Neural cell (in vitro differentiated cells): ENCODE results near the gene LPCAT1. TPM values are rescaled to one million over a fixed set of nuclear protein-coding genes. Genes with fewer than 3 reads are reported as not detected.
"Not testable (repeated sequence)": the region's sequence is repeated elsewhere in the genome, so short reads cannot be mapped to it uniquely, and the experiment has no call there.

ENCODE experiments used
- H2AFZ ChIP-seq: fragments of 200-600, 300-800 bp; sonication (generic), shearing (Covaris generic); 2 replicates; pipeline ENCODE4 v1.6.0; 2014; ENCODE audit warnings: low read depth, mild to moderate bottlenecking, antibody characterized with exemption, low read length, moderate library complexity
- H3F3A ChIP-seq: fragments of 200-600 bp; shearing (Covaris generic); 2 replicates; pipeline ENCODE4 v1.6.1; 2016; ENCODE audit warnings: mild to moderate bottlenecking, moderate library complexity, mixed read lengths, antibody characterized with exemption, low read length; ENCODE audit not compliant: insufficient read depth, poor library complexity, severe bottlenecking
- H3K27ac ChIP-seq: fragments of 200-600, 300-800 bp; sonication (generic), shearing (Covaris generic); 2 replicates; pipeline ENCODE4 v1.5.1; 2014; ENCODE audit warnings: mild to moderate bottlenecking, low read length, moderate library complexity
- H3K27me3 ChIP-seq: fragments of 300-800, 200-600 bp; sonication (generic), shearing (Covaris generic); 2 replicates; pipeline ENCODE4 v1.6.0; 2014; ENCODE audit warnings: mild to moderate bottlenecking, low read depth, low read length, moderate library complexity; ENCODE audit not compliant: insufficient read depth
- H3K36me3 ChIP-seq: fragments of 300-800, 200-600 bp; sonication (generic), shearing (Covaris generic); 2 replicates; pipeline ENCODE4 v1.5.1; 2014; ENCODE audit warnings: mild to moderate bottlenecking, antibody characterized with exemption, low read length, moderate library complexity; ENCODE audit not compliant: insufficient read depth
- H3K4me2 ChIP-seq: fragments of 300-800, 200-600 bp; sonication (generic), shearing (Covaris generic); 2 replicates; pipeline ENCODE4 v1.6.0; 2014; ENCODE audit warnings: mild to moderate bottlenecking, low read length
- H3K4me3 ChIP-seq: fragments of 300-800, 200-600 bp; sonication (generic), shearing (Covaris generic); 2 replicates; pipeline ENCODE4 v1.5.1; 2014; ENCODE audit warnings: mild to moderate bottlenecking, low read length, moderate library complexity
- H3K79me2 ChIP-seq: fragments of 200-600 bp; shearing (Covaris generic); replicated peaks from 2 replicates; pipeline ENCODE4 v1.6.0; 2014; ENCODE audit warnings: mild to moderate bottlenecking, low read length, moderate library complexity; ENCODE audit not compliant: insufficient read depth
- H3K9ac ChIP-seq: fragments of 300-800, 200-600 bp; sonication (generic), shearing (Covaris generic); 2 replicates; pipeline ENCODE4 v1.6.1; 2016; ENCODE audit warnings: mild to moderate bottlenecking, low read length, mixed read lengths
- H3K9me2 ChIP-seq: fragments of 200-600 bp; shearing (Covaris generic); 2 replicates; pipeline ENCODE4 v1.6.1; 2016; ENCODE audit warnings: mild to moderate bottlenecking, low read length, mixed read lengths; ENCODE audit not compliant: insufficient read depth
- H3K9me3 ChIP-seq: fragments of 200-600, 300-800 bp; sonication (generic), shearing (Covaris generic); 2 replicates; pipeline ENCODE4 v1.6.1; 2016; ENCODE audit warnings: mild to moderate bottlenecking, mixed run types, low read length, moderate library complexity, mixed read lengths
- H4K20me1 ChIP-seq: fragments of 200-600 bp; shearing (Covaris generic); 2 replicates; pipeline ENCODE4 v1.6.1; 2016; ENCODE audit warnings: mild to moderate bottlenecking, mixed run types; ENCODE audit not compliant: insufficient read depth
- CTCF ChIP-seq: fragments of 450-650 bp; IDR thresholded peaks from 2 replicates; pipeline ENCODE4 v1.5.1; 2014; ENCODE audit warnings: antibody characterized with exemption, mild to moderate bottlenecking, moderate library complexity; ENCODE audit not compliant: poor library complexity, severe bottlenecking
- EP300 ChIP-seq: fragments of 450-650 bp; conservative IDR thresholded peaks from 2 replicates; pipeline ENCODE4 v1.6.1; 2014; ENCODE audit warnings: antibody characterized with exemption, mild to moderate bottlenecking, moderate library complexity; ENCODE audit not compliant: poor library complexity, severe bottlenecking
- EZH2 ChIP-seq: fragments of 200-600, 300-800 bp; shearing (Covaris generic), sonication (generic); IDR thresholded peaks from 2 replicates; pipeline ENCODE4 v1.6.1; 2014; ENCODE audit warnings: antibody characterized with exemption, low read length, borderline replicate concordance, mild to moderate bottlenecking; ENCODE audit not compliant: insufficient read depth, poor library complexity, severe bottlenecking
- MXI1 ChIP-seq: fragments of 450-650 bp; conservative IDR thresholded peaks from 2 replicates; pipeline ENCODE4 v1.6.1; 2014; ENCODE audit warnings: antibody characterized with exemption, mild to moderate bottlenecking; ENCODE audit not compliant: poor library complexity, severe bottlenecking
- POLR2AphosphoS5 ChIP-seq: IDR thresholded peaks from 2 replicates; pipeline ENCODE4 v1.6.1; 2012
- RAD21 ChIP-seq: fragments of 450-650 bp; conservative IDR thresholded peaks from 2 replicates; pipeline ENCODE4 v1.6.1; 2014; ENCODE audit warnings: antibody characterized with exemption, mild to moderate bottlenecking, moderate library complexity
- REST ChIP-seq: IDR thresholded peaks from 2 replicates; pipeline ENCODE4 v1.6.1; 2012; ENCODE audit warnings: borderline replicate concordance
- SMC3 ChIP-seq: fragments of 450-650 bp; conservative IDR thresholded peaks from 2 replicates; pipeline ENCODE4 v1.6.1; 2014; ENCODE audit warnings: antibody characterized with exemption, mild to moderate bottlenecking, moderate library complexity; ENCODE audit not compliant: poor library complexity
- TAF1 ChIP-seq: IDR thresholded peaks from 2 replicates; pipeline ENCODE4 v1.6.1; 2012; ENCODE audit warnings: low read depth
- polyA minus RNA-seq: library from RNA; depleted of rRNA, polyadenylated mRNA; stranded (reverse); fragments of >200 nt; gene quantifications from 2 replicates; pipeline ENCODE4 v1.2.3, GENCODE V29; 2014
- polyA plus RNA-seq: library from polyadenylated mRNA; depleted of rRNA; stranded (reverse); fragments of >200 nt; gene quantifications from 2 replicates; pipeline ENCODE4 v1.2.3, GENCODE V29; 2014

LPCAT1 gene, protein sequence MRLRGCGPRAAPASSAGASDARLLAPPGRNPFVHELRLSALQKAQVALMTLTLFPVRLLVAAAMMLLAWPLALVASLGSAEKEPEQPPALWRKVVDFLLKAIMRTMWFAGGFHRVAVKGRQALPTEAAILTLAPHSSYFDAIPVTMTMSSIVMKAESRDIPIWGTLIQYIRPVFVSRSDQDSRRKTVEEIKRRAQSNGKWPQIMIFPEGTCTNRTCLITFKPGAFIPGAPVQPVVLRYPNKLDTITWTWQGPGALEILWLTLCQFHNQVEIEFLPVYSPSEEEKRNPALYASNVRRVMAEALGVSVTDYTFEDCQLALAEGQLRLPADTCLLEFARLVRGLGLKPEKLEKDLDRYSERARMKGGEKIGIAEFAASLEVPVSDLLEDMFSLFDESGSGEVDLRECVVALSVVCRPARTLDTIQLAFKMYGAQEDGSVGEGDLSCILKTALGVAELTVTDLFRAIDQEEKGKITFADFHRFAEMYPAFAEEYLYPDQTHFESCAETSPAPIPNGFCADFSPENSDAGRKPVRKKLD
- 61.8 and 63.4 TPM in 2 replicates for polyA plus RNA-seq
- 68.9 and 88.1 TPM in 2 replicates for polyA minus RNA-seq

- H4K20me1 ChIP-seq = peaks cover 20% of the 10 kb centered on the region
- peaks cover 11% of the 10 kb centered on the region for H3K79me2 ChIP-seq
- peak within 1 kb of the TSS; percentile 56 for H2AFZ ChIP-seq
- peak within 1 kb of the TSS; percentile 82 for H3K4me3 ChIP-seq
- TF ChIP-seq EZH2 (no peak), CTCF (no peak), TAF1 (no peak), REST (no peak), EP300 (no peak), MXI1 (no peak), RAD21 (peak; percentile 8), POLR2AphosphoS5 (peak; percentile 62), SMC3 (no peak)
- no peaks in the 10 kb centered on the region for H3F3A ChIP-seq
- H3K36me3 ChIP-seq = no peaks in the 10 kb centered on the region
- no peaks in the 10 kb centered on the region for H3K27me3 ChIP-seq
- no peak within 1 kb of the TSS for H3K27ac ChIP-seq
- peak within 1 kb of the TSS; percentile 59 for H3K4me2 ChIP-seq
- H3K9me3 ChIP-seq = no peaks in the 10 kb centered on the region
- no peaks in the 10 kb centered on the region for H3K9me2 ChIP-seq
- peak within 1 kb of the TSS; percentile 74 for H3K9ac ChIP-seq
Measured at GRCh38 chr5:1523793-1524480, at the start of gene LPCAT1. Gene LPCAT1 (minus strand): TSS chr5:1523960. CDS start chr5:1523844, 116 bp downstream.

DNA sequence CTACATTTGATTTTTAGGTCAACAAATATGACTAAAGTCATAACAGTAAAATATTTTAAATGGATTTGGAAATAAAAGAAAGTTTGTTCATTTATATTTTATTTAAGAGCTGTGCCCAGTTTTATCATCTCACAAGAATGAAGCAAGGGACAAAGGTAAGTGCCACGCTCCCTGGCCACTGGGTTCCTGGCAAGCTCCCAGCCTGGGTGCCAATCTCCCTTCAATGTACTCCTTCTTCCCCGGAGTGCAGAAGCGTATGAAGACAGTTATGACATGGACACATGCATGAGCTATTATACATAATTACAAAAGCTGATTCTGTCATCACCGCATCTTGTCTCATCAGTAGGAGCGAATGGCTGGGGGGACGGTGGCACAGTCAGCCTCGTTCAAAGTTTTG is 48.1 kb upstream of the LPCAT1 start:
- H3K36me3 ChIP-seq, H3K79me2 ChIP-seq, H3K9ac ChIP-seq, H3K9me2 ChIP-seq, H3K27me3 ChIP-seq, H3K9me3 ChIP-seq, H2AFZ ChIP-seq, H4K20me1 ChIP-seq, H3K4me2 ChIP-seq, H3F3A ChIP-seq, H3K4me3 ChIP-seq, H3K27ac ChIP-seq: not testable (repeated sequence)
